Limb (tissue), 2 donors: ENCODE data around the gene SNAPC4.
A peak's percentile ranks its signal among the peaks of the same experiment; 100 is the strongest.

ENCODE experiments used
- DNase-seq, 2 donors: peaks; one replicate each; pipeline ENCODE4 v3.0.0-alpha.2; 2016; ENCODE audit errors: extremely low spot score in 2 of 2

Gene SNAPC4, protein sequence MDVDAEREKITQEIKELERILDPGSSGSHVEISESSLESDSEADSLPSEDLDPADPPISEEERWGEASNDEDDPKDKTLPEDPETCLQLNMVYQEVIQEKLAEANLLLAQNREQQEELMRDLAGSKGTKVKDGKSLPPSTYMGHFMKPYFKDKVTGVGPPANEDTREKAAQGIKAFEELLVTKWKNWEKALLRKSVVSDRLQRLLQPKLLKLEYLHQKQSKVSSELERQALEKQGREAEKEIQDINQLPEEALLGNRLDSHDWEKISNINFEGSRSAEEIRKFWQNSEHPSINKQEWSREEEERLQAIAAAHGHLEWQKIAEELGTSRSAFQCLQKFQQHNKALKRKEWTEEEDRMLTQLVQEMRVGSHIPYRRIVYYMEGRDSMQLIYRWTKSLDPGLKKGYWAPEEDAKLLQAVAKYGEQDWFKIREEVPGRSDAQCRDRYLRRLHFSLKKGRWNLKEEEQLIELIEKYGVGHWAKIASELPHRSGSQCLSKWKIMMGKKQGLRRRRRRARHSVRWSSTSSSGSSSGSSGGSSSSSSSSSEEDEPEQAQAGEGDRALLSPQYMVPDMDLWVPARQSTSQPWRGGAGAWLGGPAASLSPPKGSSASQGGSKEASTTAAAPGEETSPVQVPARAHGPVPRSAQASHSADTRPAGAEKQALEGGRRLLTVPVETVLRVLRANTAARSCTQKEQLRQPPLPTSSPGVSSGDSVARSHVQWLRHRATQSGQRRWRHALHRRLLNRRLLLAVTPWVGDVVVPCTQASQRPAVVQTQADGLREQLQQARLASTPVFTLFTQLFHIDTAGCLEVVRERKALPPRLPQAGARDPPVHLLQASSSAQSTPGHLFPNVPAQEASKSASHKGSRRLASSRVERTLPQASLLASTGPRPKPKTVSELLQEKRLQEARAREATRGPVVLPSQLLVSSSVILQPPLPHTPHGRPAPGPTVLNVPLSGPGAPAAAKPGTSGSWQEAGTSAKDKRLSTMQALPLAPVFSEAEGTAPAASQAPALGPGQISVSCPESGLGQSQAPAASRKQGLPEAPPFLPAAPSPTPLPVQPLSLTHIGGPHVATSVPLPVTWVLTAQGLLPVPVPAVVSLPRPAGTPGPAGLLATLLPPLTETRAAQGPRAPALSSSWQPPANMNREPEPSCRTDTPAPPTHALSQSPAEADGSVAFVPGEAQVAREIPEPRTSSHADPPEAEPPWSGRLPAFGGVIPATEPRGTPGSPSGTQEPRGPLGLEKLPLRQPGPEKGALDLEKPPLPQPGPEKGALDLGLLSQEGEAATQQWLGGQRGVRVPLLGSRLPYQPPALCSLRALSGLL (N-terminal part only)

DNA sequence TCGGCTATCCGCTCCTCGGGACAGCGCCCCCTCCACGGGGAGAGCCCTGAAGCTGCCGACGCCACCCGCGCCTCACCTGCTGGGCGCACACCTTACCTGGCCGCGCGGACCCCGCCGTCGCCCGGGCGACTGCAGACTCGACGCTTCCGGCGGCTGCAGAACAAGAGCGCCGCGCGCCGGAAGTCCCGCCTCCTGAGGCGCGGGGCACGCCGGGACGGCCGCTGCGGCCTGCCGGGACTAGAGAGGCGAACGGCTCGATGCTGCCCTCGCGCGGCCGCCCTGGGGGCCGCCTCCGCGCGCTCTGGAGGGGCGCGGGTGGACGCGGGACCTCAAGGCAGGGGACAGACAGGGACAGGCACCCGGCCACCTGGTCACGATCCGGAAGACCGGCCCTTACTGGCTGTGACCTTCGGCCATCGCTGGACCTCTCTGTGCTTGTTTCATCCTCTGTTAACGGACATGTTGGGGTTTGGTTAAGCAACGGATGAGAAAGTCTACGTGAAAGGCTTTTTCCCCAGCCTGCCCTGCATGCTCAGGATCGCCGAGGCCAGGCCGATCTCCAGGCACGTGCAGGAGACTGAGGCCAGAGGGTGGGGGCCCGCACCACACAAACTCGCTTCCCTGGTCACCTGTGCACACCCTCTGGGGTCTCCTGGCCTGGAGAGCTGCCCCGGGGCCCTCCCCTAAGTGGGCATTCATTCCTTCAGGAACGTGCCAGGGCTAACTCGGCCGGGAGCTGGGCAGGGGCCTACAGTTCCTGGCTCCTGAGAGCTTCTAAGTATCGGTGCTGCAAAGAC lies at the start of gene SNAPC4:
TSS of gene SNAPC4 (minus strand) at position 133 of the 797 bp plus-strand sequence. CDS start 1,742 bp downstream, outside the sequence.
- DNase-seq: peak; percentile 87 to 94

DNA sequence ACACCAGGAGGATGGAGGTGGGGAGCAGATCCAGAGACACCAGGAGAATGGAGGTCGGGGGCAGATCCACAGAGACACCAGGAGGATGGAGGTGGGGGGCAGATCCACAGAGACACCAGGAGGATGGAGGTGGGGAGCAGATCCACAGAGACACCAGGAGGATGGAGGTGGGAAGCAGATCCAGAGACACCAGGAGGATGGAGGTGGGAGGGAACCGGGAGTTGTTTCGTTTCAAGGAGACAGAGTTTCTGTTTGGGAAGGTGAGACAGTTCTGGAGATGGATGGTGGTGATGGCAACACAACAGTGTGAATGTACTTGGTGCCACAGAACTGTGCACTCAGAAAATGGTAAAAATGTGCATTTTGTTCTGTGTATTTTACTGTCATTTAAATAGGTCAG lies 48.7 kb upstream of the SNAPC4 start:
- DNase-seq: no peak

DNA sequence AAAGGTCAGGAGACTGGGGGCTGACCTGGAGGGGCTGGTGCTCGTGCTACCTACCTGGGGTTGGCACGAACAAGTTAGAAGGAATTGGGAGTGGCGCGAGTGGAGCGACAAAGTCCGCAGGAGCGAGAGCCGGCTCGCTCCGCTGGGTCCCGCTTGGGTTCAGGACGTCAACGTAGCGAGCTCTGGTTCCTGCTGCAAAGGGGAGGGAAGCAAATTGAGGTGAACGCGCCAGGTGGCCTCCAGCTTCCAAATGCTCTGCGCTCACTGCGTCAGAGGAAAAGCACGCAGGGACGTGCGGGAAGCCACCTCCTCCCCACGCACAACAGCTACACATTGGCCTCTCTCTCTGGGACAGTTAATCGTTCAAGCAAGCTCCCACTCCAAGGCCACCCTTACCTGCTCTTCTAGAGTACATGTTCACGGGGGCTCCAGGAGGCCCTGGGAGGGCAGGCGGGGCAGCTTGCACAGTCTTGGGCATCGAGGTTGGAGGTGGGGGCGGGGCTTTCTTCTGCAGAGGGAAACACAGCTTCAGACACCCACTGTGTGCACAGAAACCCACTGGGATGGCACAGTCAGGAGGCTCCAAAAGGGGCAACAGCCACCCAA lies 47.3 kb upstream of the SNAPC4 start:
- no peak for DNase-seq

DNA sequence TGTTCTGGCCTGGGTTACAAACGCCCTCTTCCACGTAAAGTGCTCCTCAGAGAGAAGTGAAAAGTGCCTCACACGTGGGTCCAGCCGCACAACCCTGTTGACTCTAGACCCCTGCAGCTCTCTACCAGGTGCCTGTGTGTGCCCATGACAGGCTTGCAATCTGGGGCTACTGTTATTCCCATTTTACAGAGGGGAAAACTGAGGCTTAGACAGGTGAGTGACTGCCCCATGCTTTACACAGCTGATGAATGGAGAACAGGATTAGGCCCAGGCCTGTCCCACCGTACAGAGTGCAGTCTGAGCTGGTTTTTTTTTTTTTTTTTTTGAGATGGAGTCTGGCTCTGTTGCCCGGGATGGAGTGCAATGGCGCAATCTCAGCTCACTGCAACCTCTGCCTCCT lies 45.8 kb upstream of the SNAPC4 start:
- DNase-seq: no peak

DNA sequence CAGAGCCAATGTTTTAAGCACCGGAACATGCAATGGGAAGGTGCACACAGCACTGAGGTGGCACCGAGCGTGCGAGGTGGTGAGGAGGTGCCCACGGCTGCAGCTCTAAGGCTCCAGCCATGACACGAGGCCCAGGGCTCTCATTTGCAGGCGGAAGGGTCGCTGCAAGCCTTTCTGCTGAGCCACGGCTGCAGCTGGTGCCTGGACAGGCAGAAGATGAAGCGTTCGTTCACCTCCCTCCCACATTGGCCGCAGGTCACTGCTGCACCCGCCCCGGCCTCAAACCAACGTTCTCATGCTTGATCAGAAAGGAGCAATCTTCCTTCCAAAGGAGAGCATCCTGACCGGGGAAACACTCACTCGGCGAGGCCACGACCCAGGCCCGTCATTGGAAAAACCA lies 44.1 kb upstream of the SNAPC4 start:
- no peak for DNase-seq

DNA sequence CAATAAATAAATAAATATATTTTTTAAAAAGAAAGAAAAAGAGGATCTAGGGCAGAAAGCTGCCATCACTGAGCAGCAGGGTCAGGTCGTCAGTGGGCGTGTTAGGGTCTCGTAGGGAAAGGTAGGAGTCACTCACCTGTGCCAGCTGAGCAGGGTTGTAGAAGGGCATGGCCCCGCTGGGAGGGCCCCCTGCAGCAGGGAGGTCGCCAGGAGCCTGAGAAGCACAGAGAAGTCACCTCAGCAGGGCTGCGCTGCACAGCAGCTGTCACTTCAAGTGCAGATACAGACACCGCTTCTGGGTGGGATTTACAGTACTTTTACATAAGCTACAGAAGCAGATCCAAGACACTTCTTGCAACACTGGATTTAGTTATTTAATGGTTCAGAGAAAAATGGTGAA lies 43.7 kb upstream of the SNAPC4 start:
- DNase-seq: no peak

DNA sequence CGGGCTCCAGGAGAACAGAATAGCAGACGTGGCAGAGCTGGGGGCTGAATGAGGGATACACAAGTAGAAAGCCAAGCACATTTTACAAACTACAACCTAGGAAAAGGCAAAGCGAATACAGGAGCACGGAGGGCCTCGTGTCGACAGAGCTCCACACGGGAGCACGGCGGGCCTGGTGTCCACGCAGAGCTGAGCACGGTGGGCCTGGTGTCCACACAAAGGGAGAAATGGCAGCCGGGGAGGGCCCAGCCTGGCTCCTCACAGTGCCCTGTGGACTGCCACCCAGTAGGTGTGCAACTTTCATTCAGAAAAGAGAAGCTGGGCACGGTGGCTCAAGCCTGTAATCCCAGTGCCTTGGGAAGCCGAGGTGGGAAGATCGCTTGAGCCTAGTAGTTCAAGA lies 43.1 kb upstream of the SNAPC4 start:
- DNase-seq: no peak

DNA sequence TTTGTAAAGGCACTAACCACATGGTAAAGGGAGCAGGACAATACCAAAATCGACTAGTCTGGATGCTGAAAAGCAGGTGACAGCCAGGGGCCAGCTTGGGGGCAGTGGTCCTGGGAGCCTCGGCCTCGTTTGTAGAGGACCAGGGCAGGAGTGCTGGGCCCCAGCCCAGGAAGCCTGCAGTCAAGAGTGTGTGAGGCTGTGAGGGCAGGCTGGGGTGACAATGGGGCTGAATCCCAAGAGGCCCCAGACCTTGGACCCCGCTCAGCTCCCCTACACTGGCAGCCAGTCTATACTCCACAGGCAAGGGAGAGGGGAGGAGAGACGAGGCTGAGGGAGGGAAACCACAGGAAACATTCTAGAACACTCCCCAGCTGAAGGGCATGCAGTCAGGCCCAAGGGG lies 42.3 kb upstream of the SNAPC4 start:
- no peak for DNase-seq

DNA sequence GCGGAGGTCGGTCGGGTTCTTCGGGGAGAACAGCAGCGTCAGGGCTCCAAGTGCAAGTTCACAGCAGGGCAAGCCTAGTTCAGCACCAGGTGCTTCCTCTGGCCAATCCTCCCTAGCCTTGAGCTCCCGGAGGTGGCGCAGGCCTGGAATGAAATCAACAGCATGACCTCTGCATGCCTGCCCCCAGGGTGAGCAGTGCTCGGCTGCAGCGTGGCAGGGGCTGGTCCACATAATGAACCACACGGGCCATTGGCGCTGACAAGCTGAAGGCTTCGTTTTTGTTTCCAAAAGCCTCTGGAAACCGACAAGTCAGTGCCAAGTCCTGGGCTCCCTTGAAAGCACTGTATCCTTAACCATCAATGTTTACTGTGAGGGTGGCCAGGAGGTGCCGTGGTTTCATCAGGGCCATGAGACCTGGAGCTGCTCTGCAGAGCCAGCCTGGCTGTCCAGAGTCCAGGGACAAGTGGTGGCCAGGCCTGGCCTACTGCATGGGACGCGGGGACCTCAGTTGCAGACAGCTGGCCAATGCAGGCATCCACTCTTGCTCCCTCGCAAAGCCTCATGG lies 41.8 kb upstream of the SNAPC4 start:
- no peak for DNase-seq

DNA sequence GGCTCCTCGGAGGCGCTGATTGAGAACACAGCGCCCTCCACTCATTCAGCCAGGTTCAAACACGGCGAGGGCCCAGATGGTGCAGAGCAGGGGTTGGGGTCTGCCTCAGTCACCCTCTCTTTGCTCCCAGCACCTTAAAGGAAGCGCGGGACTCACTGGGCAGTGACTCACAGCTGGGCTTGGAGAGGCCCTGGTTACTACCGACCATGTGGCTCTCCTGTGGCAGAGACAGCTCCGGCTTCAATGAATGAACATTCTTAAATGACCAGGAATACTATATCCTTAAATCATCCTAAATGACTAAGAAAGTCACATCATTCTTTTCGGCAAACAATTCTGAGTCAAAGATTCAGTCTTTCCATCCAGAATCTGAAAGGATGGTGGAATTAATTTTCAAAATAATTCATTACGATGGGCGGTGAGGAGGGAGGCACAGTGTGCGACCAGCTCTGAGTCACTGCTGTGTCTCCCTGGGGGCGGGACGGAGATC lies 41.3 kb upstream of the SNAPC4 start:
- no peak for DNase-seq

DNA sequence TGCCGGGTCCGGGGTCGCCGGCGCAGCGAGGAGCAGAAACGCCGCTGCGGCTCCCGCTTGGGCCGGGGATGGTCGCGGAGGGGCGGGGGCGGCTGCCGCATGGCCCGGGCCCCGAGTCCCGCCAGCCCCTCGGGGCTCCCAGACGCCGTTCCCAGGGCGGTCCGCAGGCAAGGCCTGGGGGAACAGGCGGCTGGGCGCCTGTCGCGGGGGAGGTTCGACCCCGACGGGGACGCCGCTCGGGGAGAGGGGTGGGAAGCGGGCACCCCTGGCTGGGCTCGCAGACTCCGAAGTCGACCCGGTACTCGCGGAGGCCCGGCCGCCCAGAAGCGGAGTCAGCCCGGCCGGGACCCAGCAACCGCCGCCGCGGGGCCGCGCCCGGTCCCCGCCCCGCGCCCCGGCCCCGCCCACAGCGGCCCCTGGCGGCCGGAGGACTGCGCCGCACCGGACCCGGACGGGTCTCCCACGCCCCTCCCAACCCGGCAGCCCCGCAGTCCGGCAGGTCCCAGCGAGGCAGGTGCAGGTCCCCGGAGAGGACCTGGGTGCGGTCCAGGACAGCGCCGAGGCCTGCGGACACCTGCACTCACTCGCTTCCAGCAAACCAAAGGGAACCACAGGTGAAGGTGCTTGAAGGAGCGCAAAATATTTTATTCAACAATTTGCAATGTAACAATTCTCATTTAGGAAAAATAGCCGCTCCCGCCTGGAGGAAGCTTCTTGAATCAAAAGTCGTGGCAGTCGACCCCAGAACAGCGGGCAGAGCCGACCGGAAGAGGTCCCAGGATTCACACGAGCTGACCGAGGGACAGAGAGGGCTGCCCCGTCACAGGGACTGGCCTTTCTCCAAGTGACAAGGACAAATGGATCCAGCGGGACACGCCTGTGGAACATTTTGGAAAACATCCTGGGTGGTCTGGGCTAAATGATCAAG lies 39.8 kb upstream of the SNAPC4 start, which contains the start of gene INPP5E:
TSS of gene INPP5E (minus strand) at position 365 of the 928 bp plus-strand sequence. CDS start 426 bp downstream, outside the sequence.
- peak; percentile 53 to 93 for DNase-seq

DNA sequence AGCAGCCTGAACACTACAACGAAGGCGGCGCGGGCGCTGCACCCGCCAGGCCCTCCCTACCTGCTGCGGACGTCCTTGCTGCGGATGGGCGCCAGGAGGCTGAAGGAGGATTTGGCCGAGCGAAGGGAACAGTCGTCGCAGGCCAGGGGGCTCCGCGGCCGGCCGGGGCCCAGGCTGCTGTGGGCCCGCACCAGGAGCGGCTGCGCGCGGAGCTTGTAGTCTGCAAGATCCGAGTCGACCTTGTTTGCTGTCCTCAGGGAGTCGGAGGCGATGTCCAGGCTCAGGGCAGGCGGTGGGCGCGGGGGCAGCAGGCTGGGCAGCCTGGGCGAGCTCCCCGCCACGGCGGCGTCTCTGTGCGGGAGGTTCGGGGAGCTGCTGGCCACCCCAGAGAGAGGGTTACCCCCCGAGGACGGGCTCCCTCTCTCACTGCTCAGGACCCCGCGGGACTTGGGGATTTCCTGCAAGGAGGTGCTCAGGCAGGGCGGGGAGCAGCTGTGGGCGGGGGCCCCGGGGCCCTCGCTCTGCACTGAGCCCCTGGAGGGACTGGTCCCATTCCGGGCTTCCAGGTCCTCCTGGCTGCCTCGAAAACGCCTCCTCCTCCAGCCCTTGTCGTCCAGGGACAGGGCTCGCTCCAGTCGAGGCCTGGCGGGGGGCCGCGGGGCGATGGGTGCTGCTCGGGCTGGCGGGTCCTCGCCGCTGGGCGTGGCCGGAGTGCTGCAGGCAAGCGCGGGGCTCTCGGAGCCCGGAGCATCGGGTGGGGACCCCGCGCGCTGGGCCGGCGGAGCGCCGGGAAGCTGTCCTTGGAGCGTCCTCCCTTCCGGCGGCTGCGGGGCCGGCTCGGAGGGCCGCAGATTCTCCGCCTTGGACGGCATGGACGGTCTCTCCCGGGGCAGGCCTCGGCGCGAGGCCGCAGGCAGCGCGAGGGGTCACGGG lies 38.8 kb upstream of the SNAPC4 start:
- peak in 1 of 2 donors; percentile 54 for DNase-seq

DNA sequence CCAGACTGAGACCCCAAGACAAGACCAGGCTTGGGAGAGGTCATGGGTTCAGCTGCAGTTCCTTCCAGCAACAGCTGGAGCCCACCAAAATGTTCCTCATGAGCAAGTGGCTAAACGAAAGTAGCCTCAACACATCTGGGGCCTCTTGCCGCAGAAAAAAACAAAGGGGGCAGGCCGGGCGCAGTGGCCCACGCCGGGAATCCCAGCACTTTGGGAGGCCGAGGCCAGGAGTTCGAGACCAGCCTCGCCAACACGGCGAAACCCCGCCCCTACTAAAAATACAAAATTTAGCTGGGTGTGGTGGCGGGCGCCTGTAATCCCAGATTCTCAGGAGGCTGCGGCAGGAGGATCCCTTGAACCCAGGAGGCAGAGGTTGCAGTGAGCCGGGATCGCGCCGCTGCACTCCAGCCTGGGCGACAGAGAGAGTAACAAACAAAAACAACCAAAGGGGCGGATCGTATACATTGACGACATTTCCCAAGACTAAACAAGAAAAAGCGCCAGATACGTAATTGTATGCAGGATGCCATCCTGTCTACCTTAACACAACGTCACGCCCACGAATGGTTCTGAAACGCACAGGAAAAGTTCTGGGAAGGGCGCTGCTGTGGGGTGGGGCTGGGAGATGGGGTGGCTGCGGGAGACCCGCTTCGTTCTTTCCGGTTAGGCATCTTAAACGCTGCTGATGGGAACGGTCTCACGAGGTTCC lies 38.0 kb upstream of the SNAPC4 start:
- DNase-seq: no peak

DNA sequence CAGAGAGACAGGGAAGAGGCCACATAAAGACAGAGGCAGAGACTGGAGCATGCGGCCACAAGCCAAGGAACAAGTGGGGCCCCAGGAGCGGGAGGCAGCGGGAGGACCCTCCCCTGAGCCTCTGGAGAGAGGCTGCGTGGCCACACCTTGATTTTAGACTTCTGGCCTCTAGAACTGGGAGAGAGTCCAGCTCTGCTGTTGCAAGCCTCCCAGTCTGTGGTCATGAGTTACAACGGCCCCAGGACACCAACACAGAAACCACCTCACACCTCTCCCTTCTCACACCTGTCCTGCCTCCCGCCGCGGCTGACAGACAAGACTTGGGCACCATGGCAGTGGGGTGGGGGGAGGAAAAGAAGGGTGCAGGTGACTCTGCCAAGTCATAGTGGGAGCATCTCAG lies 37.5 kb upstream of the SNAPC4 start:
- DNase-seq: no peak

DNA sequence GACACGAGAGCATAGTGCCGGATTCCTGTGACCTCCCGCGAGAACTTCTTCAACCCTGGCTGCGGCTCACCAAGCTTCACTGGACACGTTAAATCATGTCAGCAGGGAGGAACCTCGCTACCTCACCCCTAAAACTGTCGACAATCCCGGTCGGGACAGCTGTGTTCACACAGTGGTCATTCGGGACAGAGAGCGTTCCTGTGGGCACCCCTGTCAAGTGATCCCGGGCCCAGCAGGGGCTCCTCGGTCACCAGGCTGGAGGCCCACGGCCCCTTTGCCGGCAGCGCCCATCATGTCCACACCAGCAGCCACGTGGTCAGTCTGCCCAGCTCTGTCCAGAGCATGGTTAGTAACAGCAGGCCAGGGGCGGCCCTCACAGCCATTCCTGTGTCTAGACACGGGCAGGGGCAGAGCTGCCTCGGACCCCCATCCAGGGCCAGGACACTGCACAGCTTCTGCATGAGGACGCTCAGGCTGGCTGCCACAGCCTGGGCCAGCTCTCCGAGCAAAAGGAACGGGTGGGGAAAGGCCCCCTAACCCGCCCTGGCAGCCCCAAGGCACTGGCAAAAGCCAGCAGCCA lies 36.2 kb upstream of the SNAPC4 start:
- no peak for DNase-seq

DNA sequence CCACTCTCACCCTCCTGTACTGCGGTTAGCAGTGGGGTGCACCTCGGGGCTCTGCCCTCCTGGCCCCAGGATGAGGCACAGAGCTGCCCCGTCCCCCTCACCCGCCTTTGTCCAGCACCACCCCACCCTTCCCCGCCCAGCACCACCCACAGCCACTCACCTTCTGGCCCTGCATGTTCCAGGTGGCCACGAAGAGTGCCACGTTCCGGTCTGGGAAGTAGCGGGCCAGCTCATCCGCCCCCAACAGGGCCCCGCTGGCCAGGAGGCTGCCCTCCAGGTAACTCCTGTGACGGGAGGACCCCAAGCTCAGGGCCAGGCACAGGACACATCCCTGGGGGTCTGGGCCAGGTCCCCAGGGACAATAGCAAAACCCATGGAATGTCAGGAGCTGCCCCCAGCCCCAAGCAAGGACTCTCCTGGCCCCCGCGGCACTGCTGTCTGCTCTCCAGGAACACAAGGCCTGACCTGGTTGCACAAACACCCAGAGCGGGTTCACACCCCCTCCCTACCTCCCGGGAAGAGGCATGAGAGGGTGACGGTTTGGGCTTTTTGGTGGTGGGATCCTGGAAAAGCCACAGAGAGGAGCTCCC lies 34.7 kb upstream of the SNAPC4 start:
- no peak for DNase-seq
